Colonic mucosa (tissue), 4 donors: ENCODE data around the gene MACROD2. TPM values are rescaled to one million over a fixed set of nuclear protein-coding genes. Genes with fewer than 3 reads are reported as not detected.

Experiments
- DNase-seq: peaks from one replicate; pipeline ENCODE4 v3.0.0-alpha.2; 2020
- H3K27ac ChIP-seq: fragments of 200-600 bp; one replicate; pipeline ENCODE4 v1.8.0; 2021
- H3K27me3 ChIP-seq: fragments of 200-600 bp; one replicate; pipeline ENCODE4 v1.8.0; 2021
- H3K36me3 ChIP-seq: fragments of 200-600 bp; one replicate; pipeline ENCODE4 v1.8.0; 2021
- H3K4me1 ChIP-seq: fragments of 200-600 bp; one replicate; pipeline ENCODE4 v1.8.0; 2021; ENCODE audit warnings: mild to moderate bottlenecking
- H3K4me3 ChIP-seq: fragments of 200-600 bp; one replicate; pipeline ENCODE4 v1.8.0; 2021
- H3K9ac ChIP-seq, 2 donors: one replicate each; pipeline ENCODE4 v1.7.0; 2013; ENCODE audit warnings: control low read depth in 2 of 2, low read depth in 2 of 2, low read length in 2 of 2
- H3K9me3 ChIP-seq: fragments of 200-600 bp; one replicate; pipeline ENCODE4 v1.8.0; 2021
- intact Hi-C: fragments of 100-400 bp; cut with DNase I; formaldehyde crosslinking; loops from one replicate; pipeline ENCODE4 v1.14.1; 2022
- total RNA-seq, 2 donors: library from RNA; stranded (reverse); fragmentation: NEBNext Ultra II Directional in 1 of 2; extraction: Animal tissue kit (Norgen Biotek cat#: 25700) in 1 of 2; gene quantifications; one replicate each; pipeline ENCODE4 v1.2.1, GENCODE V29; 2021
- TF ChIP-seq, protein P1 (sequence below): fragments of 200-600 bp; IDR thresholded peaks from one replicate; pipeline ENCODE4 v1.8.0; 2022; ENCODE audit warnings: antibody characterized with exemption, mild to moderate bottlenecking
- donor health status: healthy.
- donor health status: DM: no; HTN: no; CAD: no.
- donor health status: DM: no; HTN: no; CAD: no.

Gene MACROD2
- total RNA-seq, 2 donors from 2014 or later, result 3.2 to 3.3 TPM

GRCh38 chr20:15653396-15654207, 1658.3 kb downstream of the MACROD2 start:
- no peak for DNase-seq
- intact Hi-C loops, result no loop called here

GRCh38 chr20:15654208-15654649, 1658.9 kb downstream of the MACROD2 start:
- intact Hi-C loops, result no loop called here
- Histone ChIP-seq H3K9ac (no peak overlapping the region), H3K9me3 (no peaks in the 10 kb centered on the region), H3K4me3 (no peak overlapping the region), H3K27me3 (no peaks in the 10 kb centered on the region), H3K4me1 (no peaks in the 10 kb centered on the region), H3K27ac (no peak overlapping the region), H3K36me3 (no peaks in the 10 kb centered on the region)
- DNase-seq, result peak; percentile 54
- TF ChIP-seq, protein P1, sequence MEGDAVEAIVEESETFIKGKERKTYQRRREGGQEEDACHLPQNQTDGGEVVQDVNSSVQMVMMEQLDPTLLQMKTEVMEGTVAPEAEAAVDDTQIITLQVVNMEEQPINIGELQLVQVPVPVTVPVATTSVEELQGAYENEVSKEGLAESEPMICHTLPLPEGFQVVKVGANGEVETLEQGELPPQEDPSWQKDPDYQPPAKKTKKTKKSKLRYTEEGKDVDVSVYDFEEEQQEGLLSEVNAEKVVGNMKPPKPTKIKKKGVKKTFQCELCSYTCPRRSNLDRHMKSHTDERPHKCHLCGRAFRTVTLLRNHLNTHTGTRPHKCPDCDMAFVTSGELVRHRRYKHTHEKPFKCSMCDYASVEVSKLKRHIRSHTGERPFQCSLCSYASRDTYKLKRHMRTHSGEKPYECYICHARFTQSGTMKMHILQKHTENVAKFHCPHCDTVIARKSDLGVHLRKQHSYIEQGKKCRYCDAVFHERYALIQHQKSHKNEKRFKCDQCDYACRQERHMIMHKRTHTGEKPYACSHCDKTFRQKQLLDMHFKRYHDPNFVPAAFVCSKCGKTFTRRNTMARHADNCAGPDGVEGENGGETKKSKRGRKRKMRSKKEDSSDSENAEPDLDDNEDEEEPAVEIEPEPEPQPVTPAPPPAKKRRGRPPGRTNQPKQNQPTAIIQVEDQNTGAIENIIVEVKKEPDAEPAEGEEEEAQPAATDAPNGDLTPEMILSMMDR, result peak; percentile 32

More at GRCh38 chr20:15653396-15654207, 1658.3 kb downstream of the MACROD2 start:
- Histone ChIP-seq H3K36me3 (no peaks in the 10 kb centered on the region), H3K27ac (no peak overlapping the region), H3K27me3 (no peaks in the 10 kb centered on the region), H3K9me3 (no peaks in the 10 kb centered on the region), H3K4me1 (no peaks in the 10 kb centered on the region), H3K9ac (no peak overlapping the region), H3K4me3 (no peak overlapping the region)
- TF ChIP-seq, protein P1, result no peak

- no peak for DNase-seq
- no peak overlapping the region for H3K9ac ChIP-seq
- H3K27me3 ChIP-seq, result no peaks in the 10 kb centered on the region
- no peak overlapping the region for H3K27ac ChIP-seq
- no peaks in the 10 kb centered on the region for H3K36me3 ChIP-seq
- no peaks in the 10 kb centered on the region for H3K4me1 ChIP-seq
- intact Hi-C loops, result no loop called here
- no peaks in the 10 kb centered on the region for H3K9me3 ChIP-seq
- H3K4me3 ChIP-seq, result no peak overlapping the region
- TF ChIP-seq, protein P1, result no peak
Measured at GRCh38 chr20:15655295-15655874, 1660.1 kb downstream of the MACROD2 start.

GRCh38 chr20:15656124-15656523, 1660.8 kb downstream of the MACROD2 start:
- H3K27ac ChIP-seq, result no peak overlapping the region
- H3K4me3 ChIP-seq, result no peak overlapping the region
- TF ChIP-seq, protein P1, result no peak
- no peaks in the 10 kb centered on the region for H3K27me3 ChIP-seq
- H3K36me3 ChIP-seq, result no peaks in the 10 kb centered on the region
- no peak for DNase-seq
- H3K4me1 ChIP-seq, result no peaks in the 10 kb centered on the region
- intact Hi-C loops, result no loop called here
- no peaks in the 10 kb centered on the region for H3K9me3 ChIP-seq
- no peak overlapping the region for H3K9ac ChIP-seq

- TF ChIP-seq, protein P1, result no peak
- DNase-seq, result no peak
- H3K36me3 ChIP-seq, result no peaks in the 10 kb centered on the region
- H3K4me1 ChIP-seq, result no peaks in the 10 kb centered on the region
- intact Hi-C loops, result no loop called here
- no peak overlapping the region for H3K4me3 ChIP-seq
- H3K27me3 ChIP-seq, result no peaks in the 10 kb centered on the region
- H3K9ac ChIP-seq, result no peak overlapping the region
- no peak overlapping the region for H3K27ac ChIP-seq
- no peaks in the 10 kb centered on the region for H3K9me3 ChIP-seq
Measured at GRCh38 chr20:15658295-15658694, 1663.0 kb downstream of the MACROD2 start.
